NB4 (cell line): ENCODE data around the gene CCR7.
"Not testable (repeated sequence)": the region's sequence is repeated elsewhere in the genome, so short reads cannot be mapped to it uniquely, and the experiment has no call there.

Experiments used
- DNase-seq: peaks from one replicate; pipeline ENCODE4 v3.0.0; 2010; ENCODE audit warnings: low read depth
- H3K4me3 ChIP-seq: one replicate; pipeline ENCODE4 v1.5.1; 2011; ENCODE audit warnings: mild to moderate bottlenecking, low read depth, low read length, moderate library complexity
- MAX ChIP-seq: IDR thresholded peaks from 2 replicates; pipeline ENCODE4 v1.6.1; 2011; ENCODE audit warnings: low read depth, low read length
- MYC ChIP-seq: IDR thresholded peaks from 2 replicates; pipeline ENCODE4 v1.6.1; 2011; ENCODE audit warnings: low read depth, low read length
- POLR2A ChIP-seq: IDR thresholded peaks from 2 replicates; pipeline ENCODE4 v1.6.1; 2011; ENCODE audit warnings: mild to moderate bottlenecking; ENCODE audit not compliant: insufficient read length; ENCODE audit errors: extremely low read depth
- TF ChIP-seq, protein P1 (sequence below): IDR thresholded peaks from one replicate; pipeline ENCODE4 v1.5.1; 2012; ENCODE audit warnings: low read depth, low read length

The CCR7 gene

DNA sequence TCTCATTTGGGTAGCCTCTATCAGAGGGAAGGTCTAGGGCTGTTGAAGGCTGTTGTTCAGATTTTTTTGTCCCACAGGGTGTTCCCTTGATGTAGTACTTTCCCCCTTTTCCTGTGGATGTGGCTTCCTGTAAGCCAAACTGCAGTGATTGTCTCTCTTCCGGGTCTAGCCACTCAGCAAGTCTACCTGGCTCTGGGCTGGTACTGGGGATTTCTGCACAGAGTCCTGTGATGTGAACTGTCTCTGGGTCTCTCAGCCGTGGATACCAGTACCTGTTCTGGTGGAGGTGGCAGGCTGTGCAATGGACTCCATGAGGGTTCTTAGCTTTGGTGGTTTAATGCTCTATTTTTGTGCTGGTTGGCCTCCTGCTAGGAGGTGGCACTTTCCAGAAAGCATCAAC is 23.3 kb upstream of the CCR7 start:
- TF ChIP-seq POLR2A (no peak), MYC (no peak)
- no peak for DNase-seq
- H3K4me3 ChIP-seq, result no peak overlapping the region

DNA sequence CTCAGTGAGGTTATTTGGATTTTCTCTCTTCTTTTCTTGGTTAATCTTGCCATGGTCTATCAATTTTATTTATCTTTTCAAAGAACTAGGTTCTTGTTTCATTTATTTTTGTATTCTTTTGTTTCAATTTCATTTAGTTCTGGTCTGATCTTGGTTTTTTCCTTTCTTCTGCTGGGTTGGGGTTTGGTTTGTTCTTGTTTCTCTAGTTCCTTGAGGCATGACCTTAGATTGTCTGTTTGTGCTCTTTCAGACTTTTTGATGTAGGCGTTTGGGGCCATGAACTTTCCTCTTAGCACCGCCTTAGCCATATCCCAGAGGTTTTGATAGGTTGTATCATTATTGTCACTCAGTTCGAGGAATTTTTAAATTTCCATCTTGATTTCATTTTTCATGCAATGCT is 21.0 kb upstream of the CCR7 start:
- not testable (repeated sequence) for H3K4me3 ChIP-seq, DNase-seq

GRCh38 chr17:40584950-40585349 is 19.7 kb upstream of the CCR7 start:
- not testable (repeated sequence) for DNase-seq, H3K4me3 ChIP-seq

- peak; percentile 75 for DNase-seq
- no peak overlapping the region for H3K4me3 ChIP-seq
- TF ChIP-seq POLR2A (no peak), MYC (no peak), MAX (no peak)
- TF ChIP-seq, protein P1, sequence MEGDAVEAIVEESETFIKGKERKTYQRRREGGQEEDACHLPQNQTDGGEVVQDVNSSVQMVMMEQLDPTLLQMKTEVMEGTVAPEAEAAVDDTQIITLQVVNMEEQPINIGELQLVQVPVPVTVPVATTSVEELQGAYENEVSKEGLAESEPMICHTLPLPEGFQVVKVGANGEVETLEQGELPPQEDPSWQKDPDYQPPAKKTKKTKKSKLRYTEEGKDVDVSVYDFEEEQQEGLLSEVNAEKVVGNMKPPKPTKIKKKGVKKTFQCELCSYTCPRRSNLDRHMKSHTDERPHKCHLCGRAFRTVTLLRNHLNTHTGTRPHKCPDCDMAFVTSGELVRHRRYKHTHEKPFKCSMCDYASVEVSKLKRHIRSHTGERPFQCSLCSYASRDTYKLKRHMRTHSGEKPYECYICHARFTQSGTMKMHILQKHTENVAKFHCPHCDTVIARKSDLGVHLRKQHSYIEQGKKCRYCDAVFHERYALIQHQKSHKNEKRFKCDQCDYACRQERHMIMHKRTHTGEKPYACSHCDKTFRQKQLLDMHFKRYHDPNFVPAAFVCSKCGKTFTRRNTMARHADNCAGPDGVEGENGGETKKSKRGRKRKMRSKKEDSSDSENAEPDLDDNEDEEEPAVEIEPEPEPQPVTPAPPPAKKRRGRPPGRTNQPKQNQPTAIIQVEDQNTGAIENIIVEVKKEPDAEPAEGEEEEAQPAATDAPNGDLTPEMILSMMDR, result no peak
Measured at GRCh38 chr17:40582328-40582901, 17.1 kb upstream of the CCR7 start.

DNA sequence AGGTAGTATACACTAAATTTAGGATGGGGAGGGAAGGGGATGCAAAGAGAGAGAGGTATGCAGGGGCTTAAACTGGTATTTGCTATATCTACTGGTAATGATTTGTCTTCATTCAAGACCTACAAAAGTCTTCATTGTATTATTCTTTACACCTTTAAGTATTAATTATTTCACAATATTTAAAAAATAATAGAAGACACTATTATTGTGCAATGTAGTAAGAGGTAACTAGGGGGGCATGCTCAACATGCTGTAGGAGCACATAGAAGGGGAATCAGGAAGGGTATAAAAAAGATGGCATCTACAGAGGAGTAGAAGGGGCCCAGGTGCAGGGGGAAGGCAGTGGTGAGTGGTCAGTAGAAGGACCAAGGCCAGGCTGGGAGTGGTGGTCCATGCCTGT is 14.9 kb upstream of the CCR7 start:
- DNase-seq, result no peak
- H3K4me3 ChIP-seq, result no peak overlapping the region
- no peak for TF ChIP-seq MAX

DNA sequence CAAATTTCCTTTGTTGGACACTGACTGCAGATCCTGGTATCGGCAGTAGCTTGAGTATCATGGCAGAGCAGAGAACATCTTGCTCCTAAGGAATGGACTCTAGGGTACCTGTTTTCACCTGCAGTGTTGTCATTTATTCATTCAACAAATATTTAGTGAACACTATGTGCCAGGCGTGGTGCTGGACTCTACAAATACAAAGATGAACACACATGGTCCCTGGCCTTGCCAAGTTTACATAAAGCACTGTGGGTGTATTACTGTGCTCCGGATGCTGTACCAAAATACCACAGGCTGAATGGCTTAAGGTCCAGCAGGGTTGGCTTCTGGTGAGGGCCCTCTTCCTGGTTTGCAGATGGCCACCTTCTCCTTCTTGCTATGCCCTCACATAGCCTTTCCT is 14.2 kb upstream of the CCR7 start:
- no peak for DNase-seq
- TF ChIP-seq POLR2A (no peak), MYC (no peak), MAX (no peak)
- TF ChIP-seq, protein P1, result no peak
- no peak overlapping the region for H3K4me3 ChIP-seq

DNA sequence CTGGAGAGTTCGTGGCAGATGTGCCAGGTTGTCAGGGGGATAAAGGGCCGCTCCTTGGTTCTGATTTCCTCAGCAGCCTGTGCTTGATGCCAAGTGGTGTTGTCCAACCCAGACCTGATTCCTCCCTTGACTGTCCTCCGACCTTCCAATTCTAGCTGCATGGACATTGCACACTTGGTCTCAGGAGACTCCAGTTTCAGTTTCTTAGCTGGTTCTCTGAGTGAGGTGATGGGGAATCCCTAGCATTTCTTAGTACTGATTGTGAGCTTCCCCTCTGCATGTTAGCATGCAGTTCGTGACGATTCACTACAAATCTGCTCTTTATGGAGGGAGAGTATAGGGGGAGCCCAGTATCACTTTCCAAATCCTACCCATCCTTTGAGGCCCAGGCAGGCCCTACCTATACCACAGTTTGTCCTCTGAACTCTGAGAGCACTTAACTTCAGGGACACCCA is 12.4 kb upstream of the CCR7 start:
- DNase-seq, result no peak
- no peak for TF ChIP-seq MAX
- TF ChIP-seq POLR2A, result no peak
- TF ChIP-seq MYC, result no peak
- TF ChIP-seq, protein P1, result no peak
- H3K4me3 ChIP-seq, result no peak overlapping the region

- TF ChIP-seq POLR2A (no peak), MYC (no peak)
- H3K4me3 ChIP-seq, result no peak overlapping the region
- DNase-seq, result no peak
Measured at GRCh38 chr17:40576113-40576740, 11.0 kb upstream of the CCR7 start.
